ENCODE data around the gene CDC20B. TPM values are rescaled to one million over a fixed set of nuclear protein-coding genes. Genes with fewer than 3 reads are reported as not detected.

Gene CDC20B
- total RNA-seq, 1 experiment from 2014 or later: 0.26 TPM

DNA sequence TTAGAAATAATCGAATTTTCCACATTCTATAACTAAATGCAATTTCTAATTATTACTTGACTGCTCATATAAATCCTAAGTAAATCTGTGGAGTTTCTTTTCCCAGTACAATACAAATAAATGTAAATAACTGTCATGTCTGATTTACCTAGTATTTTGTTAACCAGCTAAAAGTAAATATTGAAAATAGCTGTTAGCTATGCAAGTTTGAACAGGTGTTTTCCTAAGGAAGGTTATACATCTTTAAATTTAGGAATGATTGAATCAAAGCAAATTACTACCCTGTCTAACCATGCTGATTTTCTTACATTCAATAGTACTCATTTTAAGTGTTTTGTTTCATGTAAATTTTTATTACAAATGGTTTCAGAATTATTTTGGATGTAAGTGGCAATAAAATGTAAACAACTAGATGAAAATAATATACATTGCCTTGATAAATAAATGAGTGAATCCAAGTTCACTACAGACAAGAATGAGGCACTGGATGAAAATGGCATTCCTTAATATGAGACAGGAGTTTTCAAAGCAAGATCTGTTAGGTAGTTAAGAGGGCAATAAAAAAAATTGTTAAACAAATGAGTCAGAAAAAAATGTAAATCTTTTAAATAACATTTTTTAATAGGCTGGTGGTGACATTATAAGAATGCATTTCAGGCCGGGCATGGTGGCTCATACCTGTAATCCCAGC is 38.4 kb upstream of the CDC20B start:
- Histone ChIP-seq H3K23me2 (ENCODE audit: insufficient read length, low read depth, low read length, poor library complexity, severe bottlenecking) (no peaks in the 10 kb centered on the region), H3K27ac (ENCODE audit: insufficient read length, low read depth, low read length) (no peak overlapping the region), H3K79me1 (ENCODE audit: insufficient read depth, low read depth, low read length, poor library complexity, severe bottlenecking) (no peaks in the 10 kb centered on the region), H3K27me3 (ENCODE audit: insufficient read depth, low read length) (no peaks in the 10 kb centered on the region), H2AK5ac (ENCODE audit: insufficient read length, low read length) (no peak overlapping the region), H3K4me2 (ENCODE audit: insufficient read depth, insufficient read length, low read length) (no peak overlapping the region), H2BK12ac (ENCODE audit: insufficient read length, low read depth, low read length) (no peak overlapping the region), H3K4me1 (ENCODE audit: insufficient read depth, low read length) (no peaks in the 10 kb centered on the region), H2AFZ (ENCODE audit: low read length) (no peak overlapping the region), H2BK120ac (ENCODE audit: low read depth, low read length, poor library complexity, severe bottlenecking) (no peak overlapping the region), H3K79me2 (ENCODE audit: insufficient read depth, low read length) (no peaks in the 10 kb centered on the region), H3K9ac (ENCODE audit: extremely low read depth, insufficient read length, low read length) (no peak overlapping the region), H2BK20ac (ENCODE audit: low read depth, low read length, poor library complexity, severe bottlenecking) (no peak overlapping the region), H4K5ac (ENCODE audit: insufficient read length, low read depth, low read length) (no peak overlapping the region), H3K18ac (ENCODE audit: insufficient read length, low read depth, low read length) (no peak overlapping the region), H4K91ac (ENCODE audit: insufficient read length, low read depth, low read length) (no peak overlapping the region), H3K23ac (ENCODE audit: insufficient read length, low read depth, low read length) (no peak overlapping the region), H3K14ac (ENCODE audit: insufficient read depth, low read length) (no peak overlapping the region), H3K9me3 (ENCODE audit: control insufficient read depth, low read depth, low read length) (no peaks in the 10 kb centered on the region), H3T11ph (ENCODE audit: low read length) (no peak overlapping the region), H4K8ac (replicated peaks; ENCODE audit: insufficient read length, low read depth, low read length) (no peak overlapping the region), H3K4ac (ENCODE audit: low read depth, low read length) (no peak overlapping the region), H3K56ac (ENCODE audit: insufficient read length, low read depth, low read length) (no peak overlapping the region), H4K20me1 (ENCODE audit: control insufficient read depth, insufficient read depth, insufficient read length) (no peaks in the 10 kb centered on the region), H2BK5ac (ENCODE audit: insufficient read length, low read length) (no peak overlapping the region), H2BK15ac (ENCODE audit: low read depth, low read length) (no peak overlapping the region)
- WGBS (ENCODE audit: extremely low coverage, insufficient read length, low lambda C conversion rate): no CpG with 5 or more reads among the region's 2 CpGs
- H3K36me3 Mint-ChIP-seq (ENCODE audit: insufficient read depth in 1 of 3, low read depth in 3 of 3): no peaks in the 10 kb centered on the region
- H3K27ac Mint-ChIP-seq: no peak overlapping the region
- no peak for DNase-seq
- no peak overlapping the region for H3K4me3 Mint-ChIP-seq
- TF ChIP-seq, protein P1, sequence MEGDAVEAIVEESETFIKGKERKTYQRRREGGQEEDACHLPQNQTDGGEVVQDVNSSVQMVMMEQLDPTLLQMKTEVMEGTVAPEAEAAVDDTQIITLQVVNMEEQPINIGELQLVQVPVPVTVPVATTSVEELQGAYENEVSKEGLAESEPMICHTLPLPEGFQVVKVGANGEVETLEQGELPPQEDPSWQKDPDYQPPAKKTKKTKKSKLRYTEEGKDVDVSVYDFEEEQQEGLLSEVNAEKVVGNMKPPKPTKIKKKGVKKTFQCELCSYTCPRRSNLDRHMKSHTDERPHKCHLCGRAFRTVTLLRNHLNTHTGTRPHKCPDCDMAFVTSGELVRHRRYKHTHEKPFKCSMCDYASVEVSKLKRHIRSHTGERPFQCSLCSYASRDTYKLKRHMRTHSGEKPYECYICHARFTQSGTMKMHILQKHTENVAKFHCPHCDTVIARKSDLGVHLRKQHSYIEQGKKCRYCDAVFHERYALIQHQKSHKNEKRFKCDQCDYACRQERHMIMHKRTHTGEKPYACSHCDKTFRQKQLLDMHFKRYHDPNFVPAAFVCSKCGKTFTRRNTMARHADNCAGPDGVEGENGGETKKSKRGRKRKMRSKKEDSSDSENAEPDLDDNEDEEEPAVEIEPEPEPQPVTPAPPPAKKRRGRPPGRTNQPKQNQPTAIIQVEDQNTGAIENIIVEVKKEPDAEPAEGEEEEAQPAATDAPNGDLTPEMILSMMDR (conservative IDR thresholded peaks at IDR 0.05): no peak
- peaks cover 19% of the 10 kb centered on the region for H3K27me3 Mint-ChIP-seq (ENCODE audit: low read depth)
- peaks cover 4% of the 10 kb centered on the region in 2 experiments for H3K4me1 Mint-ChIP-seq
- H3K9me3 Mint-ChIP-seq: no peaks in the 10 kb centered on the region
